ENCODE measurements around the gene NAT8L. TPM values are rescaled to one million over a fixed set of nuclear protein-coding genes. Genes with fewer than 3 reads are reported as not detected.
"Not testable (repeated sequence)": the region's sequence is repeated elsewhere in the genome, so short reads cannot be mapped to it uniquely, and the experiment has no call there.

The NAT8L gene
- 0.51 TPM for total RNA-seq

GRCh38 chr4:2059046-2059725 is at the start of gene NAT8L:
NAT8L (plus strand) TSS chr4:2059327; CDS start chr4:2059512, 185 bp downstream.
- peak; percentile 39 for DNase-seq

DNA sequence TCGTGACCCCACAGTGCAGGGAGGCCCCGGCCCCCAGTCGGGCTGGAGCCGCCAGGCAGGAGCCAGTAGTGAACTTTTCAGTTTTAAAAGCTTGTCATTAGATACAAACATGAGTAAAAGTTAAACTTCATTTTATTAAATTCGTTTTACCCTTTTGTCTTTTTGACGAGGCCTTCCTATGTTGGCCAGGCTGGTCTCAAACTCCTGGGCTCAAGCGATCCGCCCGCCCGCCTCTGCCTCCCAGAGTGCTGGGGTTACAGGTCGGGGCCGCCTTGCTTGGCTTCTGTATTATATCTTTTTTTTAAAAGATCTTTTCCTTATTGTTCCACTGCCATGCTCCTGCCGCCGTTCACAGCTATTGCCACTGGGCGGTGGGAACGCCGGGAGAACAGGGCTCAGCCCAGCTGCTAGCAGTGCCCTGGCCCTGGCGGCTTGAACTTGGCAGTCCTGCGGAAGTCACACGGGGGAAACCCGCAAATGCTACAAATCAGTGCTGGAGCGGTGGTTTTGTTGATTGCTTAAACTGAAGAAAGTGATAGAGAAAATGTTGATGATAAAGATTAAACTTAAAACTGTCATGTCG is 49.4 kb upstream of the NAT8L start:
- peak; percentile 65 for DNase-seq

DNA sequence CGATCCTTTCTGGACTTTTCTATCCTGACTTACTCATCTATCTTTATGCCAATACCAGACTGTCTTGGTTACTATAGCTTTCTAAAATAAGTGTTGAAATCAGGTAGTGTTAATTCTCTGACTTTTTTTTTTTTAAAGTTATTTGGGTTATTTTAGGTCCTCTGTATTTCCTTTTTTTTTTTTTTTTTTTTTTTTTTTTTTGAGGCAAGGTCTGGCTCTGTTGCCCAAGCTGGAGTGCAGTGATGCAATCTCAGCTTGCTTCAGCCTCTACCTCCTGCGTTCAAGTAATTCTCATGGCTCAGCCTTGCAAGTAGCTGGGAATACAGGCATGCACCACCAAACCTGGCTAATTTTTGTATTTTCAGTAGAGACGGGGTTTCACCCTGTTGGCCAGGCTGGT is 47.5 kb upstream of the NAT8L start:
- no peak for DNase-seq

DNA sequence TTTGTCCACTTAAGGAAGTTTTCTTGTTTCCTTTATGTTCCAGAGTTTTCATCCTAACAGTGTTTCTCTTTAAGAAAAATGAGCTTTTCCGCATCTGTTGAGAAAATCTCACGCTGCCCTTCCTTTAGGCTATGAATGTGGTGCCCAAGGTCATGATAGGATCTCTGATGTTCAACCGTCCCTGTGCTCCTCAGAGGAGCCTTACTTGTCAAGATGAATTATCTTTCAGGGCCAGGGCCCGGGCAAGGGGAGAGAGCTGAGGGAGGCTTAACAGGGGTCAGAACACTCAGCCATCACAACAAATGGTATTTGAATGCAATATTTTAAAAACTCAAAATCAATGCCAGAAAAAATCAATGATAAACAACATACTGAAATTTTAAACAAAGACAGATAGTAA is 44.1 kb upstream of the NAT8L start:
- DNase-seq, result no peak

GRCh38 chr4:2021358-2022018 is 37.6 kb upstream of the NAT8L start:
- not testable (repeated sequence) for DNase-seq

DNA sequence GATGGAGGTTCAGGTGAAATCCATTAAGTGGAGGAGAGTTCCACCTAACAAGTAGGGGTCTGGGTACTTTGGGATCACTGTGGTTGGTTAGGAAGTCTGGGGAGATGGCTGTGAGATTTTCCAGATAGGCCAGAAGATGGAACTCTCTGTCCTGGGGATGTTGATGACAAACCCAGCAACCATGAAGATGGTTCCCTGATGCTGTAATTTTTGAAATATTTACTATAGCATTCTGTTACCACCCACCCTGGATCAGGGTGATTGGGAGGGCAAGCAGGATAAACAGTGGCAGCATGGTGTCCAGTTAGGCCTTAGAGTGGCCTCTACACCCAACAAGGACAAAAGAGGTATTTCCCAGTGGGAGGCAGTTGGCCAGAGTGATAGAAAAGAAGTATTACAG is 34.4 kb upstream of the NAT8L start:
- DNase-seq, result no peak

DNA sequence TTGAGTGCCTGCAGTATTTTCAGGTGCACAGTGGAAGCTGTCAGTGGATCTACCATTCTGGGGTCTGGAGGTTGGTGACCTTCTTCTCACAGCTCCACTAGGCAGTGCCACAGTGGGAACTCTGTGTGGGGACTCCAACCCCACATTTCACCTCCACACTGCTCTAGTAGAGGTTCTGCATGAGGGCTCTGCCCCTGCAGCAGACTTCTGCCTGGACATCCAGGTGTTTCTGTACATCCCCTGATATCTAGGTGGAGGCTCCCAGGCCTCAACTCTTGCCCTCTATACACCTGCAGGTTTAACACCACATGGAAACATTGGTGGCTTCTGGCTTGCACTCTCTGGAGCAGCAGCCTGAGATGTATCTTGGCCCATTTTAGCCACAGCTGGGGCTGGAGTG is 33.3 kb upstream of the NAT8L start:
- DNase-seq, result no peak

- not testable (repeated sequence) for DNase-seq
Measured at GRCh38 chr4:2027120-2027519, 32.0 kb upstream of the NAT8L start.

DNA sequence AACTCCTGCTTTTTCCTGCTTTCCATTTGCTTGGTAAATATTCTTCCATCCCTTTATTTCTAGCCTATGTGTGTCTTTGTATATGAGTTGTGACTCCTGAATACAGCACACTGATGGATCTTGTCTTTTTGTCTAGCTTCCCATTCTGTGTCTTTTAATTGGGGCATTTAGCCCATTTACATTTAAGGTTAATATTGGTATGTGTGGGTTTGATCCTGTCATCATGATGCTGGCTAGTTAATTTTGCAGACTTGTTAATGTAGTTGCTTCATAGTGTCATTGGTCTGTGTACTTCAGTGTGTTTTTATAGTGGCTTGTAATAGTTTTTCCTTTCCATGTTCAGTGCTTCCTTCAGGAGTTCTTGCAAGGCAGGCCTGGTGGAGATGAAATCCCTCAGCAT is 28.0 kb upstream of the NAT8L start:
- DNase-seq, result not testable (repeated sequence)

- no peak for DNase-seq
Measured at GRCh38 chr4:2036327-2036726, 22.8 kb upstream of the NAT8L start.

DNA sequence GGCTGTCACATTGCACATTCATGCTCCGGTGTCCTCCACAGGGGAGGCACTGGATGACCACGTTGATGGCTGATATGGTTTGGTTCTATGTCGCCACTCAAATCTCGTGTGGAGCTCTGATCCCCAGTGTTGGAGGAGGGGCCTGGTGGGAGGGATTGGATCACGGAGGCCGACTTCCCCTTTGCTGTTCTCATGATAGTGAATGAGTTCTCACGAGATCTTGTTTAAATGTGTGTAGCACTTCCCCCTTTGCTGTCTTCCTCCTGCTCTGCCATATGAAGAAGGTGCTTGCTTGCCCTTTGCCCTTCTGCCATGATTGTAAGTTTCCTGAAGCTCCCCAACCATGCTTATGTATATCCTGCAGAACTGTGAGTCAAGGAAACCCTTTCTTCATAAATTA is 22.3 kb upstream of the NAT8L start:
- no peak for DNase-seq

DNA sequence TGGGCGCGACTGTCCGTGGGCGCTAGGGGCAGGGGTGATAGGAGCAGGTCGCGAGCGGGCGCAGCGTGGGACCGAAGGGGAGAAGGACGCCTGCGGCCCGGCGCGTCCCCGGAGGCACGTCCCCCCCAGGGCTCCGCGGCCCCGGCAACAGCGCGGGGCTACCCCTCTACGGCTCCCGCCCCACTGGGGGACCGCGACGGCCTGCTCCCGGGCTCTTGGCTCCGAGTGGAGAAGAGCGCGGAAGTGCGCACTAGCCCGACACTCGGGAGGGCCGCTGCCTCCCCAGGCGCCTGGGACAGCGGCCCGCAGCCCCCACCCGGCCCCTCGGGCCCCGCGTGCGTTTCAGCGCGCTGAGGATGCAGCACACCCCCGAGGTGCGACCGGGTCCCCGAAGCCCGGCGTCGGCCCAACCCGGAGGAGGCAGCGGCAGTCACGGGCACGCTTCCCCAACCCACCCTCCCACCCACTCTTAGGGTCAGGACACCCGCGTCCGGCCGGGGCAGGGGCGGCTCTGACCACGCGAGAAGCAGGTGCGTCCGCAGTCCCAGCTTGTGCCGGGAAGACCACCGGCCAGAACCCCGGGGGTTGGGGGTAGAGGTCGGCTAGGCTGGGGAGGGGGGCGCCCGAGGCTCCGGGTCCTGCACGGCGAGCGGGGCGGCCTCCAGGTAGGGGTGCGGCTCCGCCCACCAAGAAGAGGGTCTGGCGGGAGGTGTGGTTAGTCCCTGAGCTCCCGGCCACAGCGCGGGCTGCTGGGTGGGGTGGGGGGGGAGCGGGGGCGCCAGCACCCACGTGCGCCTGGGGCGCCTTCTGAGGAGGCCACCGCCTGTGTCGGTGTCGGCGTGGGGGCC is 18.5 kb upstream of the NAT8L start:
- DNase-seq, result no peak

DNA sequence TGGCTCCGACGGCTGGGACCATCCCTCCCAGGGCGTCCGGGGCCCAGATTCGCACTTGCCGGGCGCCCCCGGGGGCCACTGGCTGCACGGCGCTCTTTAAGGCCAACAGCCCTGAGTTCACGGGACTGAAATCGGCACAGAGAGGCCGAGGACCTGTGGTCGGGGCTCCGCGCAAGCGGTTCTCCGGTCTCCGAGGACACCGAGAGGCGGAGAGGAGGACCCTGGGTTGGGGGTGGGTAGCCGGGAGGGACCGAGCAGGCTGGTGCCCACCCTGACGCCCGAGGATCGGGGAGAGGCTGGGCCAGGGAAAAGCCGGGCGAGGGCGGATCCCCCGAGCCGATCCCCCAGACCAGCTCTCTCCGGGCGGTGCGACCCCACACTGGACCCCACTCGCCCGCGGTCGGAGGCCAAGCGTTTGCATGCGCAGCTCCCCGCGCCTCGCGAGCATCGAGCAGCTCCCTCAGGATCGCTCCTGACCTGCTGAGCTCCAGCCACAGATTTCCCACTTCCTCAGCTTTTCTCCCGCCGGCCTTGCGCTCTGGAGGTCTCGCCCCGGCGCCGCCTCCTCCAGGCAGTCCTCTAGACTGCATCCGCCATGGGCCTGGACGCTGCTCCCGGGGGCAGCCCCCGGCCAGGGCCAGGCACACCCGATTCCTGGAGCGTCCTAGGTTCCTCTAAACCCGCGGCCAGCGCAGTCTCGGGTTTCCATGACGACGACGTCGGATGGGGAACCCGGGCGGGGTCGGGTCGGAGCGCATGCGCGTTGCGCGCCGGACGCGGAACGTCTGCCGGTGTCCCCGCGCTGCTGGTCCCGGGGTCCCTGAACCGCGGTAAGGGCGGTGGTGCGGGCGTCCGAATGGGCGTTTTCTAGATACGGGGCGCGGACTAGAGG is 17.6 kb upstream of the NAT8L start:
- DNase-seq, result peak; percentile 81

- no peak for DNase-seq
Measured at GRCh38 chr4:2042204-2042946, 16.8 kb upstream of the NAT8L start.

GRCh38 chr4:2042947-2043395 is 16.2 kb upstream of the NAT8L start:
- no peak for DNase-seq

- no peak for DNase-seq
Measured at GRCh38 chr4:2043396-2044118, 15.6 kb upstream of the NAT8L start.

GRCh38 chr4:2044119-2044485 is 15.0 kb upstream of the NAT8L start:
- no peak for DNase-seq

DNA sequence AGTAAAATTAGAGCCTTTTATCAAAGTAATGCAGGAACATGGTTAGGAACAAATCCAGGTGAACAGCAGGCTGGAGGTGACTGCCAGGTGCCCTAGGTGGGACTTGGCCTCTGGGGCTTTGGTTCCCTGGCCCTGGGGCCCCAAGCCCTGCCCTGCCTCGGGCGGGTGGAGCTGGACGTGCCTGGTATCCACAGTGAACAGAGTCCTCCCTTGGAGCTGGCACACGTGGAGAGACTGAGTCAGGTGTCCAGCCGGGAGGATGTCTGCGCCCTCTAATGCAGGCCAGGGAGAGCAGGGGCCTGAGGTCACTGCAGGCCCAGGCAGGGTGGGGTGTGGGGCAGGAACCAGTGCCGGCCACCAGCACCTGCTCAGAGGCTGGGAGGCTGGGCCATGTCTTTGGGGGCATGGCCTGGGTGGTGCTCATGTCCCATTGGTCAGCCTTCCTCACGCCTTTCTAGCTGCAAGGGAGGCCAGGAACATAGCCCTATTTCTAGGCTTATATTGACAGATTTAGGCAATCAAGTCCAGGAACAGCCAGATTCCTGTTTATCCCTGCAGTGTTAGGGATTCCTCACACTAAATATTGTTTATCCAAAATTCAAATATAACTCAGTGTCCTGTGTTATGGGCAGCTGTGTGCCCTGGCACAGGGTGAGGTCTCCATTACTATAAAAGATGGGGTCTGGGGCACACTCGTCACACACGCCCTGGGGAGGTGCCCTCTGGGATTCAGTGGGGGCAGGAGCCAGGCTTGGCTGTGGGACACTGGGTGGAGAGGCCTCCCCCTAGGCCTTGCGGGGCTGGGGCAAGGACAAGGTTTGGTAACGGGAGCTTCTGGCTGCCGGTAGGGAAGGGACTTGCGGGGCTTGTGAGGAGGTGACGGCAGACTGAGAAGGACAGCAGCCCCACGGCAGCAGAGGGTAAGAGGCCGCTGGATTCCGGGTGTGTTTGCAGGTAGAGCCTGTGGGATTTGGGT is 14.3 kb upstream of the NAT8L start:
- no peak for DNase-seq

- DNase-seq, result no peak
Measured at GRCh38 chr4:2045518-2045951, 13.6 kb upstream of the NAT8L start.
